ENCODE results near the gene OR6V1.
"Not testable (repeated sequence)": the region's sequence is repeated elsewhere in the genome, so short reads cannot be mapped to it uniquely, and the experiment has no call there.

OR6V1 gene

DNA sequence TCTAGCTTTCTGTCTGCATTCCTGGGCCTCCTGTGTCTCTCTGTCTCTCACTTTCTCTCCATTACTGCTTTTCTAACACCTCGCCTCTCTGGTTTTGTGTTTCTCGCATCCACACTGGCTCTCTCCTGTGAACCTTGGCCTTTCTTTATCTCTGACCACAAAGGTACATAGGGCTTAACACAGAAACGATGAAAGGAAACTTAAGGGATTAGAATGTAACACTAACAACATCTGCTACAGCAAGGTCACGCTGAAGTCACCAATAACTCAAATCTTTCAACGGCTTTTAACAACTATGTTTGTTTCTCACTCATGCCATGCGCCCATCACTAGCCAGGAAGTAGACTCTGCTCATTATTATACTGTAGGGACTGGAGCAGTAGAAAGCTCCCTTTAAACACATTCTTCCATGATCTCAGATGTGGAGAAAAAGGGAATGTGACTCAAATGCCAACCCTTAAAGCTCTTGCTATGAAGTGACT is 9.3 kb upstream of the OR6V1 start:
- no peak for DNase-seq (ENCODE audit: low read depth in 2 of 2)

DNA sequence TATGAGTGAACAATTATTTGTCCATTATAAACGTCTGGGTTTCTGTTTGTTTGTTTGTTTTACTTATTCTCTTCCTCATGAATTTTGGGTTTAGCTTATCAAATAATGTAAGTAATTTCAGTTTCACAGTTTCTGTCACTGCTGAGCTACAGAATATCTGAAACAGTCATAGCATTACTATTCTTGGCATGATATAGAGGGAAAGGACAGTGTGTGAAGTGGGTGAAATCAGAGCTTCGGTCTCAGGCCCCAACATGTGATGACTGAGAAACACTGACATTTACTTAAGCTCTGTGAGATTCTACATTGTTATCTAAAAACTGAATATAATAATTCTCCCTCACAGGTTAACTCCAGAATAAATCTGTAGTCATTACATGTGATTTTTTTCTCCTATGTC is 8.8 kb upstream of the OR6V1 start:
- no peak for DNase-seq (ENCODE audit: low read depth in 2 of 2)

DNA sequence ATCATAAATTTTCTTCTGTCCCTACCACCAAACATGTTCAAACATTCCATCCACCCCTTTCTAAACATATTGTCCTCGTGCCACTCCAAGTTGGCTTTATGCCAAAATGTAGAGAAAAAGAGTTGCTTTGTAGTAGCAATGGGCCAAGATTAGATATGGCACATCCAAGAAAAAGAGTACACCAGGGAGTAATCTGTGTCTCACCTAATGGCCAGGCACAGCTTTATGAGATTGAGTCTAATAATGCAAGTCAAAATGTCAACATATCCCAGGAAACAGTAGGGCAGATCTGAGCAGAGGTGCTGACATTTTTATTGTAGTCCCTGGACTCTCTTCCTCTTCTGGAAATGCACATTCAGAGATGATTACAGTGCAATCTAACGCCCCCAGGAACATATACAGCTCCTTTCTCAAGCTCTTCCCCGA is 5.7 kb upstream of the OR6V1 start:
- no peak for DNase-seq (ENCODE audit: low read depth in 2 of 2)

DNA sequence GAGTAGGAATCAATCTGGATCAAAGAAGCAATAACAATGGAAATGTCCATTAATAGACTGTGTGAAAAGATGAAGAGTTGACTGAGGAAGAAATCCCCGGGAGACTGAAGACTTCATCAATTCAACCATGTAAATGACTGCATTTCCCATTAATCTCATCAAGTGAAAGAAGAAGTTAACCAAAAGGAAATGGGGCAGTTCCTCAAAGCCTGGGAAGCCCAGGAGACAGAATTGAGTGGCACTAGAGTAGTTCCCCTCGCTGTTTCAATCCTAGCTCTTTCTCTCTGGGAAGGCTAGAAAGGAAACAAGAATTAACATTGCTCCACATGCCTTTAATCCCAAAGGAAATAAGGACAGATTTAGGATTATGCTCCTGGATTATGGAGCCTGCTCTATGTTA is 4.8 kb upstream of the OR6V1 start:
- DNase-seq (ENCODE audit: low read depth in 2 of 2) = no peak

DNA sequence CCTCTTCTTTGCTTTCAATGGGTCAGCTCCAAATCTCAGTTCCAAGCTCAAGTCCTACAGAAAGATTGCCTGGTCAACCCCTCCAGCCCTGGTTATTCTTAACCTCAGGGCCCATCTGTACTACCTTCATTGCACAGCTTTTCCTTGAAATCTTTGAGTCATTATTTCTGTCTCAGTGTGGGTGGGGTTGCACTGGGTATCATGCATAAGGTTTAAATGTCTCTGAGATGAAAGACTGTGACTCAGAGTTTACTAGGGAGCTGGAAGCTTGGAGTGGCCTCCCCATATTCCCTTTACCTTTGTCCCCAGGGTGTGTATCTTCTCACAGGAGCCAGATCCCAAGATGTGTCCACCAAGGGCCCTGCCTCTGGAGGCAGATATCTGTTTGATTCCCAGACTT is 3.3 kb upstream of the OR6V1 start:
- DNase-seq (ENCODE audit: low read depth in 2 of 2) = no peak

DNA sequence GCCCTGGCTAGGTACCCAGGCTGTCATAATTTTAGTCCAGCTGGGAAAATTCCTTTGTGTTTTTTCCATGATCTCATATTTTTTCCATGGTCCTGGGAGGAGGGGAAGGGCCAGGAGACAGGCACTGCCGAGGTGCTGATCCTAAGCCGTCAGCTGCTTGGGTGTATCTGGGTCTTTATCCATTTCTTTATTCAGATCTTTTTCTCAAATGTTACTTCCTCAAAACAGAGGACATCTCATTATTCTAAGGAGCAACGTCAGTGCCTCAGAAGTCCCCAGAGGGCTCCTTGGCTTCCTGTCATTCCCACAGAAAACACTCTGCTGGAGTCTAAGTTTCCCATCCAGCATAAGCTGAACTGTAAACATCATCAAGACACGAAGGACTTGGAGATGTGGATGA is 2.8 kb upstream of the OR6V1 start:
- no peak for DNase-seq (ENCODE audit: low read depth in 2 of 2)

DNA sequence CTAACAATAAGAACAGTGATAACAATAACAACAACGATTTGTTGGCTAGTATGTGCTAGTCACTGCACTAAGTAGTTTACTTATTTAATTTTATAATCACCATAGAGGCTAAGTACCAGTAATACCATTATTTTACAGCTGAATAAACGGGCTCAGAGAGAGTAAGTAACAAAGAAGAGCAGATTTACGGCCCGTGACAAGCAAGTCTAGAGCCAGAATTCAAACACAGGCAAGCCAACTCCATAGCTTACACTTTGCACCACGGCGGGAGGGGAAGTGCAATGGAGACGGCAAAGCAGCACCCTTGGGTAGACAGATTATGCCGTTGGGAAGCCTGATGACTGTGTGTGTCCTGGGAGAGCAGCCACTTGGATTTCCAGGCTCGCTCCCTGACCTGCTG is 1.2 kb upstream of the OR6V1 start:
- DNase-seq (ENCODE audit: low read depth in 2 of 2) = no peak

DNA sequence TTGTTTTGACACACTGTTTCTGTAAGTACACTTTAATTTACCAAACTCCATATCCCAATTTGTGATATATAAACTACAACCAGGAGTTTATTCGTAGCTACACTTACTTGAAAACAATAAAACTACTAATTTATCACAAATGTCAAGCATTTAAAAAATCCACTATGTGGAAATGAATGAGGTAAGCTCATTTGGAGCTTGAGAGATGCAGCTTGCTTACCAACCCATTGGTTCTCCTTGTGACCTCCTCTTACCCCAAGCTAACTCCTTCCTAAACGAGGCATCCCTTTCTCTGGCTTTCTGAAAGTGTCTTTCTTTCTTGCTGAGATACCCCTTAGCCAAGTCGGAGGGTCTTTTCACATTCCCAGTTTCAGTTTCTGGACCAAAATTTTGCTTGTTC is 2.5 kb downstream of the OR6V1 start:
- DNase-seq (ENCODE audit: low read depth in 2 of 2) = no peak

DNA sequence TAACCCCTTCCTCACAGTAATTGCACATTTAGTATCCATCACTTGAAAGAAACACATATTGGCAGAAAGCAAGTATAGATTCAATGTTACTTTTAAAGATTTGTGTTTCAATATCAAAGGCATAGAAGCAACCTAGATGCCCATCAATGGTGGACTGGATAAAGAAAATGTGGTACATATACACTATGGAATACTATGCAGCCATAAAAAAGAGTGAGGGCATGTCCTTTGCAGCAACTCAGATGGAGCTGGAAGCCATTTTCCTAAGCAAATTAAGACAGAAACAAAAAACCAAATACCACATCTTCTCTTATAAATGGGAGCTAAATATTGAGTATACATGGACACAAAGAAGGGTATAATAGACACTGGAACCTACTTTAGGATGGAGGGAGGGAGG is 3.6 kb downstream of the OR6V1 start:
- DNase-seq (ENCODE audit: low read depth in 2 of 2) = no peak

DNA sequence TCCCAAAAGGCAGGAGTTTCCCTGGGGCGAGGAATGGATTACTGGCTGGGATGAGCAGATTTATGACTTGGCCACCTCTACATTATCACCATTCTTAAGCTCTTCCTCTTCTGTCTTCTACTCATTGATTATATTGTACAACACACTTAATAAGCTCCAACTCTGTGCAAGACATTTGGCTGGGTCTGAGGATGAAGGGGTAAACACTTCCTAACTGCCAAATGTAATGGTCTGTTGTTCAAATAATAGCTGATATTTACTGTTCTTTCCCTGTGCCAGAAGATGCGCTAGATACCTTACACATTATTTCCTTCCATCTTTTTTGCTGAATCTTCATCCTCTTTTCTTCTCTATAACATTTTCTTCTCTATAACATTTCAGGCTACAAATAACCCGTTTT is 11.6 kb downstream of the OR6V1 start:
- DNase-seq (ENCODE audit: low read depth in 2 of 2) = no peak

DNA sequence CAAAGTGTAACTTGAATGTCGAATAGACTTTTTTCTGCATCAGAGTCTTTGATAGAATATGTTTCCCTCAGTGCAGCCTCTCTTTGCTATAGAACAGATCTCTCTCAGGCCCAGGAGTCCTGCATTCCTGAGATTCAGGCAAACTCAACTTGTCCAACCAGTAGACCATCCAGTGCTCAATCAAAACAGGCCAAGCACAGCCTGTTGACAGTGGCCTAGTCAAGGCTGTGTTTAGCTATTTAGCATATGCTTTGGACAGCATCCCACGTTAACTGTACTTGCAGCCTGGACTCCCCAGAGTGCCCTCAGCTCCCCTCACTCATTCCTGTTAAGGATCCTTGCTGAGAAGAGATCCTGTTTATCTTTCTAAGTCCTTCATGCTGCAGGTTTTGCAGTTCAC is 16.3 kb downstream of the OR6V1 start:
- no peak for DNase-seq (ENCODE audit: low read depth in 2 of 2)

DNA sequence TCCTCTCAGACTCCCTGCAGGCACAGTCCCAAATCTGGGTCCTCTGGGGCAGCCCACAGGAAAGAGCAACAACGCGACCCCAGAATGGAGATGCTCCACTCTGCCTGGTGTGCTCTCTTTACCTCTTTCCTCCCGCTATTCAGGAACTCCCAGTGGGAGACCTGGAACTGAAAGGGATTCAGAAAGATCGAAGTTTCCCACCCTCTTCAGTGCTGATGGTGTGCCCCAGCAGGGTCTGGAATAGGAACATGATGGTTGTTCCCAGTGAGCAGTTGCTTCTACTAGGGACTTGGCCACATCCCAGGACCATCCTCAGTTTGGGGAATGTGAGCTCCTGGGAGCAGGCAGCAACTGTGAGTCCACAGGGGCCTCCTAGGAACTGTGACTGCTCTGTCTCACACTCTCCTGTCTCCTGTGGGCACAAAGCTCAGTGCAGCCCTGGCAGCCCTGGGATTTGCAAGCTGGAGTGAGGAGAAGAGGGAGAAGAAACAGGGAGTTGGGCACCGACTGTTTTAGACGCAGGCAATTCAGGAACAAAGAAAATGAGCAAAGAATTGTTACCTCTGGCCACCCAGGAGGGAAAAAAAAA is 17.9 kb downstream of the OR6V1 start:
- DNase-seq (ENCODE audit: low read depth in 2 of 2) = no peak

DNA sequence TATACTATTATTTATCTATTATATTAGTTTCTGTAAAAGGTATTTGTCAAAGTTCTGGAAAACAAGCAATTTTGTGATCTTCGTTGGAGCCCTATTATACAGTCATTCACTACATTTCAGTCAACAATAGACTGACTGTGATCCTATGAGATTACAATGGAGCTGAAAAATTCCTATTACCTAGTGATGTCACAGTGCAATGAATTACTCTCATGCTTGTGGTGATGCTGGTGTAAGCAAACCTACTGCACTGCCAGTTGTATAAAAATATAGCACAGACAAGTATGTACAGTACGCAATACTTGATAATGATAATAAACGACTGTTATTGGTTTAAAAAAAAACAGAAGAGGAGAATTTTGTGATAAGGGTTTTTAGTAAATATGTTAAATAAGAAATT is 21.4 kb downstream of the OR6V1 start:
- no peak for DNase-seq (ENCODE audit: low read depth in 2 of 2)

DNA sequence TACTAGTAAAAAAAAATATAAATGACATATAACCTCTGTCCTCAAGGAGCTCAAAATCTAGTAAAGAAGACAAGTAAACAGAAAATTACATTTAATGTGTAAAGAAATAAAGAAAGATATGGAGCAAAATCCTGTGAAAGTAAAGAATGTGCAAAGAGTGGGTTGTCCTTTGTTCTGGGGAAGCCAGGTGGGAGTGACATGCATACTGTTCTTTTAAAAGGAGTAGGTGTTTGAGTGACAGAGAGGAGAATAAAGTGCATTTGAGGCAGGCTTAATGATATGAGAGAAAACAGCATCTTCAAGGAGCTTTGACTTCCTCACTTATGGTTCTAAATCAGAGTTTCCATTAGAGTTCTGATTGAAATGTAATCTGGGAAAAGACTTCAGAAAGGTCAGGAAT is 22.0 kb downstream of the OR6V1 start:
- DNase-seq (ENCODE audit: low read depth in 2 of 2) = no peak

DNA sequence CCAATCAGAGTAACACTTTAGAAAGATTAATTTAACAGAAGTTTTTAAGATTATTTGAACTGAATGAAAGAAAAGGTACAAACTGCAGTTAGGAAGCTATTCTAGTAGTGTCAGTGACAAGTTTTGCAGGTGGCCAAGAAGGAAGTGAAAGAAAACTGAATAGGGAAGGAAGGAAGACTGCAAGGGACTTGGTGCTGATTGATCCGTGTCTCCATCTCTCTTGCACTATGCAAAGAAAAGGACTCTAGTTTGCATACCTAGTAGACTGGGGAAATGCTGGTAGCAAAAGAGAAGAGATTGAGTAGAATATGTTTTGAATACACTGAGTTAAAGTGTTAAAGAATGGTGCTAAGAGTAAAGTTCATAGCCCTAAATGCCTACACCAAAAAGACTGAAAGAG is 33.0 kb downstream of the OR6V1 start:
- DNase-seq (ENCODE audit: low read depth in 2 of 2) = no peak

DNA sequence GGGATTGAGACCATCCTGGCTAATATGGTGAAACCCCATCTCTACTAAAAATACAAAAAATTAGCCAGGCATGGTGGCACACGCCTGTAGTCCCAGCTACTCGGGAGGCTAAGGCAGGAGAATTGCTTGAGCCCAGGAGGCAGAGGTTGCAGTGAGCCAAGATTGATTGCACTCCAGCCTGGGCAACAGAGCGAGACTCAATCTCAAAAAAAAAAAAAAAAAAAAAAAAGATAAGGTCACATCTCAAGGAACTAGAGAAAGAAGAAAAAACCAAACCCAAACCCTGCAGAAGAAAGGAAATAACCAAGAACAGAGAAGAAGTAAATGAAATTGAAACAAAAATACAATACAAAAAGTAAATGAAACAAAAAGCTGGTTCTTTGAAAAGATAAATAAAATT is 33.5 kb downstream of the OR6V1 start:
- DNase-seq (ENCODE audit: low read depth in 2 of 2) = not testable (repeated sequence)

DNA sequence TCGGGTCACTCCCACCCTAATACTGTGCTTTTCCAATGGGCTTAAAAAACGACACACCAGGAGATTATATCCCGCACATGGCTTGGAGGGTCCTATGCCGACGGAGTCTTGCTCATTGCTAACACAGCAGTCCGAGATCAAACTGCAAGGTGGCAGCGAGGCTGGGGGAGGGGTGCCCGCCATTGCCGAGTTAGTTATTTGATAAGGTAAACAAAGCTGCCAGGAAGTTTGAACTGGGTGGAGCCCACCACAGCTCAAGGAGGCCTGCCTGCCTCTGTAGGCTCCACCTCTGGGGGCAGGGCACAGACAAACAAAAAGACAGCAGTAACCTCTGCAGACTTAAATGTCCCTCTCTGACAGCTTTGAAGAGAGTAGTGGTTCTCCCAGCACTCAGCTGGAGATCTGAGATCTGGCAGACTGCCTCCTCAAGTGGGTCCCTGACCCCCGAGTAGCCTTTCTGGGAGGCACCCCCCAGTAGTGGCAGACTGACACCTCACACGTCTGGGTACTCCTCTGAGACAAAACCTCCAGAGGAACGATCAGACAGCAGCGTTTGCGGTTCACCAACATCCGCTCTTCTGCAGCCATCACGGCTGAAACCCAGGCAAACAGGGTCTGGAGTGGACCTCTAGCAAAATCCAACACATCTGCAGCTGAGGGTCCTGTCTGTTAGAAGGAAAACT is 36.5 kb downstream of the OR6V1 start:
- DNase-seq (ENCODE audit: low read depth in 2 of 2) = not testable (repeated sequence)

DNA sequence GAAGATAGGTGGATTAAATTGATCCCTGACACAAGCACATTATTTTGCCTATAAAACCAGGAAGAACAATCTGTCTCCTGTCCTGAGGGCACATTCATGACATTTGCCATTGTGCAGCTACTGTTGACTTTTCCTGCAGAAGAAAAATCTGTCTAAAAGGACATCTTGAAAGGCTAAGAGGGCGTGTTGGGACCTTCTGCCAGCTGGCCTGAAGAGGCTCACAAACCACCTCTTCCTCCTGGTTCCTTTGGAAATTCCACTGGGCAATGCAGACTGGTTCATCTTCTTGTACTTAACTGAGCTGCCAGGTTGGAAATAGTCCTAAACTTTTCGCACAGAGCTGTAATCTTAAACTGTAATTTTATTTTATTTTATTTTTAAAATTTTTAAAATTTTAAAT is 44.0 kb downstream of the OR6V1 start:
- DNase-seq (ENCODE audit: low read depth in 2 of 2) = no peak

DNA sequence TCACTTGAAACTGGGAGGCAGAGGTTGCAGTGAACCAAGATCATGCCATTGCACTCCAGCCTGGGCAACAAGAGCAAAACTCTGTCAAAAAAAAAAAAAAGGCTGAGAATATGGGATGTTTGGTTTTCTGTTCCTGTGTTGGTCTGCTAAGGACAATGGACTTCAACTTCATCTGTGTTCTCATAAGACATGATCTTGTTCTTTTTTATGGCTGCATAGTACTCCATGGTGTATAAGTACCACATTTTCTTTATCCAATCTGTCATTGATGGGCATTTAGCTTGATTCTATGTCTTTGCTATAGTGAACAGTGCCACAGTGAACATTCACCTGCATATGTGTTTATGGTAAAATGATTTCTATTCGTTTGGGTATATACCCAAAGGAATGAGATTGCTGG is 47.4 kb downstream of the OR6V1 start:
- DNase-seq (ENCODE audit: low read depth in 2 of 2) = not testable (repeated sequence)

All from fibroblast of skin of left biceps (primary cell).